DOHH2 (cell line): ENCODE results near the gene ENTPD1.

Experiments used
- H3F3A ChIP-seq: fragments of 200-600 bp; sonication (generic), shearing (Covaris generic); 2 replicates; pipeline ENCODE4 v1.6.0; 2016; ENCODE audit warnings: antibody characterized with exemption, mild to moderate bottlenecking; ENCODE audit not compliant: control insufficient read depth, insufficient read depth
- H3K27ac ChIP-seq: fragments of 200-600 bp; sonication (generic); 2 replicates; pipeline ENCODE4 v1.5.1; 2014; ENCODE audit warnings: low read depth, mild to moderate bottlenecking, low read length, moderate library complexity
- H3K27me3 ChIP-seq: fragments of 200-600 bp; sonication (generic); 2 replicates; pipeline ENCODE4 v1.6.1; 2014; ENCODE audit warnings: mild to moderate bottlenecking, low read length, mixed read lengths; ENCODE audit not compliant: control insufficient read depth
- H3K36me3 ChIP-seq: fragments of 200-600 bp; sonication (generic); 2 replicates; pipeline ENCODE4 v1.6.1; 2014; ENCODE audit warnings: mild to moderate bottlenecking, low read length, moderate library complexity, mixed read lengths; ENCODE audit not compliant: control insufficient read depth
- H3K4me1 ChIP-seq: fragments of 200-600 bp; sonication (generic); 2 replicates; pipeline ENCODE4 v1.6.1; 2014; ENCODE audit warnings: mild to moderate bottlenecking, low read length, mixed read lengths; ENCODE audit not compliant: control insufficient read depth
- H3K4me2 ChIP-seq: fragments of 200-600 bp; sonication (generic); 2 replicates; pipeline ENCODE4 v1.6.0; 2014; ENCODE audit warnings: mild to moderate bottlenecking, low read length, moderate library complexity
- H3K4me3 ChIP-seq: fragments of 200-600 bp; sonication (generic); 2 replicates; pipeline ENCODE4 v1.5.1; 2014; ENCODE audit warnings: mild to moderate bottlenecking, low read length, mixed read lengths
- H3K79me2 ChIP-seq: fragments of 200-600 bp; sonication (generic); 2 replicates; pipeline ENCODE4 v1.6.1; 2014; ENCODE audit warnings: mild to moderate bottlenecking, low read length, mixed read lengths; ENCODE audit not compliant: control insufficient read depth
- H3K9me2 ChIP-seq: fragments of 200-600 bp; sonication (generic); replicated peaks from 2 replicates; pipeline ENCODE4 v1.6.1; 2014; ENCODE audit warnings: mild to moderate bottlenecking, low read length, mixed read lengths; ENCODE audit not compliant: control insufficient read depth
- H3K9me3 ChIP-seq: fragments of 200-600 bp; sonication (generic); 2 replicates; pipeline ENCODE4 v1.6.1; 2014; ENCODE audit warnings: antibody characterized with exemption, low read length, mixed read lengths; ENCODE audit not compliant: control insufficient read depth, insufficient read depth
- H4K20me1 ChIP-seq: fragments of 200-600 bp; sonication (generic); 2 replicates; pipeline ENCODE4 v1.6.0; 2014; ENCODE audit warnings: low read depth, mild to moderate bottlenecking, antibody characterized with exemption, low read length, moderate library complexity; ENCODE audit not compliant: control insufficient read depth, insufficient read depth
- CTCF ChIP-seq: fragments of 200-600 bp; sonication (generic); IDR thresholded peaks from one replicate; pipeline ENCODE4 v1.5.1; 2014; ENCODE audit warnings: antibody characterized with exemption, mild to moderate bottlenecking, low read depth, low read length; ENCODE audit not compliant: poor library complexity, severe bottlenecking
- EZH2phosphoT487 ChIP-seq: fragments of 200-600 bp; sonication (generic); IDR thresholded peaks from 2 replicates; pipeline ENCODE4 v1.6.1; 2017; ENCODE audit warnings: borderline replicate concordance, mild to moderate bottlenecking, antibody characterized with exemption, low read length, moderate library complexity, mixed read lengths

The ENTPD1 gene

GRCh38 chr10:95809370-95810197, 53.6 kb downstream of the ENTPD1 start:
- no peaks in the 10 kb centered on the region for H3K36me3 ChIP-seq
- TF ChIP-seq CTCF (no peak), EZH2phosphoT487 (no peak)
- H3K9me3 ChIP-seq, result no peaks in the 10 kb centered on the region; the same call in 1 of the 2 replicates
- peaks cover 9% of the 10 kb centered on the region for H3K4me1 ChIP-seq
- no peak overlapping the region for H3K4me2 ChIP-seq
- H3K27ac ChIP-seq, result no peak overlapping the region
- H3K4me3 ChIP-seq, result no peak overlapping the region
- no peaks in the 10 kb centered on the region for H3K27me3 ChIP-seq
- no peaks in the 10 kb centered on the region for H3K9me2 ChIP-seq
- H4K20me1 ChIP-seq, result no peaks in the 10 kb centered on the region
- no peaks in the 10 kb centered on the region for H3K79me2 ChIP-seq
- H3F3A ChIP-seq, result no peaks in the 10 kb centered on the region

GRCh38 chr10:95810198-95810976, 54.4 kb downstream of the ENTPD1 start:
- H3K27me3 ChIP-seq, result no peaks in the 10 kb centered on the region
- peaks cover 9% of the 10 kb centered on the region for H3K4me1 ChIP-seq
- no peak overlapping the region for H3K27ac ChIP-seq
- no peaks in the 10 kb centered on the region for H3F3A ChIP-seq
- H3K79me2 ChIP-seq, result no peaks in the 10 kb centered on the region
- H3K9me3 ChIP-seq, result no peaks in the 10 kb centered on the region; the same call in 1 of the 2 replicates
- H3K4me2 ChIP-seq, result no peak overlapping the region
- no peak overlapping the region for H3K4me3 ChIP-seq
- TF ChIP-seq EZH2phosphoT487, result no peak
- TF ChIP-seq CTCF, result no peak
- H4K20me1 ChIP-seq, result no peaks in the 10 kb centered on the region
- H3K36me3 ChIP-seq, result no peaks in the 10 kb centered on the region
- H3K9me2 ChIP-seq, result no peaks in the 10 kb centered on the region

GRCh38 chr10:95813054-95813685, 57.2 kb downstream of the ENTPD1 start:
- H3F3A ChIP-seq, result no peaks in the 10 kb centered on the region
- H3K27ac ChIP-seq, result no peak overlapping the region
- no peaks in the 10 kb centered on the region for H3K27me3 ChIP-seq
- H3K4me1 ChIP-seq, result peaks cover 9% of the 10 kb centered on the region
- no peak for TF ChIP-seq EZH2phosphoT487
- no peak for TF ChIP-seq CTCF
- no peak overlapping the region for H3K4me3 ChIP-seq
- H3K4me2 ChIP-seq, result no peak overlapping the region
- H3K36me3 ChIP-seq, result no peaks in the 10 kb centered on the region
- no peaks in the 10 kb centered on the region for H4K20me1 ChIP-seq
- no peaks in the 10 kb centered on the region for H3K79me2 ChIP-seq
- H3K9me2 ChIP-seq, result no peaks in the 10 kb centered on the region
- no peaks in the 10 kb centered on the region; the same call in 1 of the 2 replicates for H3K9me3 ChIP-seq
